Hepatocyte (in vitro differentiated cells): Measurements from ENCODE around the gene LIPC.

Experiments used
- EZH2 ChIP-seq: fragments of 200-600 bp; sonication (generic); IDR thresholded peaks from 2 replicates; pipeline ENCODE4 v1.6.1; 2016; ENCODE audit warnings: antibody characterized with exemption, mild to moderate bottlenecking, borderline replicate concordance
- EZH2phosphoT487 ChIP-seq: fragments of 200-600 bp; sonication (generic); IDR thresholded peaks from one replicate; pipeline ENCODE4 v1.6.1; 2018; ENCODE audit warnings: antibody characterized with exemption, mild to moderate bottlenecking, low read depth, moderate library complexity; ENCODE audit not compliant: unreplicated experiment, severe bottlenecking
- TF ChIP-seq, protein P1 (sequence below): fragments of 200-600 bp; sonication (generic); IDR thresholded peaks from 2 replicates; pipeline ENCODE4 v1.5.1; 2016; ENCODE audit warnings: antibody characterized with exemption, mild to moderate bottlenecking; ENCODE audit not compliant: poor library complexity

DNA sequence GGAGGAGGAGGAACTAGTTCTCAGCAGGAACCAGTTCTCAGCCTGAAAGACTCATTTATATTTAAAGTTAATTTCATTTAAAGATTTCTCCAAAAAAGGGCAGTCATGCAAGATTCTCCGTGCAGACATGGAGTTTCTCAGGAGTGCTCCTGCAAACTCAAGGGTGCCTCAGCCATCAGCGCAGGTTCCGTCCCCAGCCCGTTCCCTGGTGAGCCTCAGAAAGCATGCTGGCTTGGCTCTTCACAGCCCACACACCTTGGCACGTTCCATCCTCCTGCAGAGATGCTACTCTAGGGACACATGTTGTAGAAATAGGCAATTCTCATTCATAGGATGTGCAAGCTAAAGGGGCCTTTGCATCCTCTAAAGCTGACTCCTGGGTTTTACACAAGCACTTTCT is 123.0 kb downstream of the LIPC start:
- TF ChIP-seq, protein P1, sequence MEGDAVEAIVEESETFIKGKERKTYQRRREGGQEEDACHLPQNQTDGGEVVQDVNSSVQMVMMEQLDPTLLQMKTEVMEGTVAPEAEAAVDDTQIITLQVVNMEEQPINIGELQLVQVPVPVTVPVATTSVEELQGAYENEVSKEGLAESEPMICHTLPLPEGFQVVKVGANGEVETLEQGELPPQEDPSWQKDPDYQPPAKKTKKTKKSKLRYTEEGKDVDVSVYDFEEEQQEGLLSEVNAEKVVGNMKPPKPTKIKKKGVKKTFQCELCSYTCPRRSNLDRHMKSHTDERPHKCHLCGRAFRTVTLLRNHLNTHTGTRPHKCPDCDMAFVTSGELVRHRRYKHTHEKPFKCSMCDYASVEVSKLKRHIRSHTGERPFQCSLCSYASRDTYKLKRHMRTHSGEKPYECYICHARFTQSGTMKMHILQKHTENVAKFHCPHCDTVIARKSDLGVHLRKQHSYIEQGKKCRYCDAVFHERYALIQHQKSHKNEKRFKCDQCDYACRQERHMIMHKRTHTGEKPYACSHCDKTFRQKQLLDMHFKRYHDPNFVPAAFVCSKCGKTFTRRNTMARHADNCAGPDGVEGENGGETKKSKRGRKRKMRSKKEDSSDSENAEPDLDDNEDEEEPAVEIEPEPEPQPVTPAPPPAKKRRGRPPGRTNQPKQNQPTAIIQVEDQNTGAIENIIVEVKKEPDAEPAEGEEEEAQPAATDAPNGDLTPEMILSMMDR: no peak
- TF ChIP-seq EZH2: no peak
- no peak for TF ChIP-seq EZH2phosphoT487
